GM13976 (cell line): ENCODE results near the gene LGALS9.

Experiments used
- DNase-seq: peaks from one replicate; pipeline ENCODE4 v3.0.0; 2012; ENCODE audit warnings: low spot score
- CTCF ChIP-seq: IDR thresholded peaks from 2 replicates; pipeline ENCODE4 v1.5.1; 2012; ENCODE audit warnings: borderline replicate concordance, mild to moderate bottlenecking; ENCODE audit not compliant: insufficient read depth; ENCODE audit errors: extremely low read depth, missing control alignments, control extremely low read depth
- in situ Hi-C: fragments of 300-500 bp; cut with MboI; formaldehyde crosslinking; loops from one replicate; pipeline ENCODE4 v1.12.0; 2022; ENCODE audit warnings: low sequenced_read_pairs, mixed read lengths, inconsistent platforms; ENCODE audit not compliant: unreplicated experiment

The LGALS9 gene

GRCh38 chr17:27630607-27631410 is at the start of gene LGALS9:
TSS of gene LGALS9 (plus strand) at chr17:27631188. CDS start at chr17:27631266, 78 bp downstream.
- no peak for TF ChIP-seq CTCF
- in situ Hi-C loops = no loop called here
- peak; percentile 72 for DNase-seq

GRCh38 chr17:27582696-27583095 is 48.3 kb upstream of the LGALS9 start:
- in situ Hi-C loops = loop anchor here (25.0 kb wide), 1 partner anchor 520 kb away; no protein-coding TSS in a partner anchor
- DNase-seq = no peak
- TF ChIP-seq CTCF = no peak

GRCh38 chr17:27585153-27585681 is 45.8 kb upstream of the LGALS9 start:
- peak; percentile 65 for DNase-seq
- TF ChIP-seq CTCF = no peak
- in situ Hi-C loops = loop anchor here (25.0 kb wide), 1 partner anchor 523 kb away; no protein-coding TSS in a partner anchor

- in situ Hi-C loops = loop anchor here (25.0 kb wide), 1 partner anchor 523 kb away; no protein-coding TSS in a partner anchor
- no peak for TF ChIP-seq CTCF
- DNase-seq = no peak
Measured at GRCh38 chr17:27585792-27586191, 45.2 kb upstream of the LGALS9 start.

GRCh38 chr17:27586203-27586721 is 44.7 kb upstream of the LGALS9 start:
- in situ Hi-C loops = loop anchor here (25.0 kb wide), 1 partner anchor 524 kb away; no protein-coding TSS in a partner anchor
- no peak for TF ChIP-seq CTCF
- no peak for DNase-seq

- no peak for DNase-seq
- in situ Hi-C loops = loop anchor here (25.0 kb wide), 1 partner anchor 526 kb away; no protein-coding TSS in a partner anchor
- no peak for TF ChIP-seq CTCF
Measured at GRCh38 chr17:27588354-27588753, 42.6 kb upstream of the LGALS9 start.
